Psoas muscle (tissue), 8 donors: ENCODE measurements around the gene TMEM203. TPM values are rescaled to one million over a fixed set of nuclear protein-coding genes. Genes with fewer than 3 reads are reported as not detected.

Experiments
- ATAC-seq, 4 donors: fragments of 200-7000 bp; cut with Tn5 transposase; one replicate each; pipeline ENCODE4 v1.9.1; 2020; ENCODE audit warnings: moderate library complexity in 3 of 4, mild to moderate bottlenecking in 2 of 4
- DNase-seq, 2 donors: peaks; one replicate each; pipeline ENCODE4 v3.0.0-alpha.2; 2020
- H3K27ac ChIP-seq: fragments of 200-600 bp; one replicate; pipeline ENCODE4 v1.8.0; 2022
- H3K27me3 ChIP-seq, 3 donors: fragments of 200-600 bp in 1 of 3; one replicate each; pipeline versions ENCODE4 v1.6.1 to v1.8.0; 2013 to 2022; ENCODE audit warnings: low read length in 2 of 3, mild to moderate bottlenecking in 2 of 3, moderate library complexity in 1 of 3; ENCODE audit not compliant: insufficient read depth in 3 of 3
- H3K36me3 ChIP-seq, 2 donors: fragments of 200-600 bp in 1 of 2; one replicate each; pipeline versions ENCODE4 v1.6.1 to v1.8.0; 2013 to 2022; ENCODE audit warnings: low read depth in 1 of 2, mild to moderate bottlenecking in 1 of 2, moderate library complexity in 1 of 2; ENCODE audit not compliant: insufficient read depth in 1 of 2
- H3K4me1 ChIP-seq: fragments of 200-600 bp; one replicate; pipeline ENCODE4 v1.8.0; 2022
- H3K4me3 ChIP-seq: fragments of 200-600 bp; one replicate; pipeline ENCODE4 v1.8.0; 2022; ENCODE audit warnings: mild to moderate bottlenecking
- H3K9me3 ChIP-seq: fragments of 200-600 bp; one replicate; pipeline ENCODE4 v1.8.0; 2022
- CTCF ChIP-seq: fragments of 200-600 bp; IDR thresholded peaks from one replicate; pipeline ENCODE4 v1.8.0; 2022; ENCODE audit warnings: antibody characterized with exemption
- WGBS, 3 donors: extraction: QIAGEN DNeasy Blood & Tissue Kit; methylation state at CpG; one replicate each; pipeline versions ENCODE4 v1.1.6 to v1.1.7; 2013; 5-methylcytosine and 5-hydroxymethylcytosine counted together
- intact Hi-C, 2 donors: fragments of 100-400 bp; cut with DNase I; formaldehyde crosslinking; loops; one replicate each; pipeline versions ENCODE4 v1.11.0 to v1.14.2; 2022
- polyA plus RNA-seq, 3 donors: library from polyadenylated mRNA; stranded (reverse); fragments of 200-250 nt; gene quantifications; one replicate each; pipeline ENCODE4 v1.2.3, GENCODE V29; 2013
- total RNA-seq, 4 donors: library from RNA; stranded (reverse); fragmentation: NEBNext Ultra II Directional in 2 of 4; extraction: Animal tissue kit (Norgen Biotek cat#: 25700) in 2 of 4; gene quantifications; one replicate each; pipeline versions ENCODE4 v1.2.1 to v1.2.4, GENCODE V29; 2021 to 2023
- donor health status: healthy with polysubstance abuse.
- donor health status: DM: no; HTN: no; CAD: no; lungs with moderate emphysema.
- donor health status: Bipolar disorder and iron deficiency.
- donor health status: healthy.
- donor health status: DM: yes; HTN: yes; CAD: no.
- donor health status: DM: no; HTN: no; CAD: no.
- donor health status: DM: no; HTN: no; CAD: no.
- donor health status: DM: yes; HTN: yes; CAD: no.

The TMEM203 gene
- total and polyA plus RNA-seq, 7 donors: 30.6 to 71.6 (median 36.9) TPM

- no peaks in the 10 kb centered on the region for H3K9me3 ChIP-seq
- no peak overlapping the region for H3K27ac ChIP-seq
- peaks cover 3 to 71% of the 10 kb centered on the region in 2 donors for H3K36me3 ChIP-seq
- no peaks in the 10 kb centered on the region for H3K27me3 ChIP-seq
- no peak for DNase-seq
- H3K4me3 ChIP-seq: no peak overlapping the region
- intact Hi-C loops: no loop called here
- no peak for TF ChIP-seq CTCF
- WGBS, 3 donors: 92 to 96% (median 94%) methylated on average over 27 of the region's 27 CpGs
- no peak for ATAC-seq
- peaks cover 23% of the 10 kb centered on the region for H3K4me1 ChIP-seq
Measured at GRCh38 chr9:137183980-137184595, 21.4 kb downstream of the TMEM203 start.

- intact Hi-C loops: no loop called here
Measured at GRCh38 chr9:137182836-137183235, 22.6 kb downstream of the TMEM203 start.

GRCh38 chr9:137181680-137182079 is 23.8 kb downstream of the TMEM203 start:
- peaks cover 3 to 87% of the 10 kb centered on the region in 2 donors for H3K36me3 ChIP-seq
- DNase-seq (no peak), ATAC-seq (no peak)
- H3K9me3 ChIP-seq: no peaks in the 10 kb centered on the region
- H3K4me3 ChIP-seq: no peak overlapping the region
- no peaks in the 10 kb centered on the region for H3K27me3 ChIP-seq
- H3K27ac ChIP-seq: no peak overlapping the region
- TF ChIP-seq CTCF: no peak
- intact Hi-C loops: no loop called here
- WGBS, 3 donors: 93 to 95% (median 94%) methylated on average over 22 of the region's 22 CpGs
- peaks cover 11% of the 10 kb centered on the region for H3K4me1 ChIP-seq

More at GRCh38 chr9:137182836-137183235, 22.6 kb downstream of the TMEM203 start:
- Histone ChIP-seq H3K36me3 (peaks cover 3 to 84% of the 10 kb centered on the region in 2 donors), H3K4me1 (peaks cover 22% of the 10 kb centered on the region), H3K27me3 (no peaks in the 10 kb centered on the region), H3K27ac (no peak overlapping the region), H3K4me3 (no peak overlapping the region), H3K9me3 (no peaks in the 10 kb centered on the region)
- TF ChIP-seq CTCF: no peak
- 87 to 95% (median 89%) methylated on average over 17 of the region's 17 CpGs for WGBS, 3 donors
- ATAC-seq (no peak), DNase-seq (no peak)

- peaks cover 3 to 81% of the 10 kb centered on the region in 2 donors for H3K36me3 ChIP-seq
- no peaks in the 10 kb centered on the region for H3K4me1 ChIP-seq
- intact Hi-C loops: no loop called here
- no peaks in the 10 kb centered on the region for H3K9me3 ChIP-seq
- no peaks in the 10 kb centered on the region for H3K27me3 ChIP-seq
- no peak for TF ChIP-seq CTCF
- no peak overlapping the region for H3K27ac ChIP-seq
- DNase-seq: no peak
- H3K4me3 ChIP-seq: no peak overlapping the region
- no peak for ATAC-seq
- WGBS, 3 donors: 93 to 95% (median 93%) methylated on average over 20 of the region's 20 CpGs
Measured at GRCh38 chr9:137180491-137180890, 25.0 kb downstream of the TMEM203 start.

GRCh38 chr9:137179761-137180160 is 25.7 kb downstream of the TMEM203 start:
- Histone ChIP-seq H3K27me3 (no peaks in the 10 kb centered on the region), H3K4me3 (no peak overlapping the region), H3K27ac (no peak overlapping the region), H3K36me3 (peaks cover 3 to 74% of the 10 kb centered on the region in 2 donors), H3K4me1 (no peaks in the 10 kb centered on the region), H3K9me3 (no peaks in the 10 kb centered on the region)
- DNase-seq (no peak), ATAC-seq (no peak)
- TF ChIP-seq CTCF: no peak
- intact Hi-C loops: no loop called here
- 92 to 96% (median 95%) methylated on average over 10 to 17 of the region's 17 CpGs for WGBS, 3 donors
